HepG2 (cell line): ENCODE data around the gene MAN2C1. TPM values are rescaled to one million over a fixed set of nuclear protein-coding genes. Genes with fewer than 3 reads are reported as not detected.

Experiments
- GATA4 ChIP-seq: sonication (generic); IDR thresholded peaks from 2 replicates; pipeline ENCODE4 v1.6.1; 2016; ENCODE audit warnings: antibody characterized with exemption, low read depth, borderline replicate concordance
- KDM1A ChIP-seq: IDR thresholded peaks from 2 replicates; pipeline ENCODE4 v1.6.1; 2016; ENCODE audit warnings: missing compliant biosample characterization
- KDM3A ChIP-seq: IDR thresholded peaks from 2 replicates; pipeline ENCODE4 v1.6.1; 2018; ENCODE audit warnings: low read depth, missing compliant biosample characterization
- SALL1 ChIP-seq: sonication (generic); formaldehyde crosslinking; IDR thresholded peaks from 2 replicates; pipeline ENCODE4 v1.8.0; 2022; ENCODE audit warnings: mild to moderate bottlenecking, missing genetic modification reagents
- STAG1 ChIP-seq: sonication (generic); formaldehyde crosslinking; IDR thresholded peaks from 2 replicates; pipeline ENCODE4 v1.4.0; 2020; ENCODE audit warnings: missing genetic modification reagents
- TBL1XR1 ChIP-seq: fragments of 150-350 bp; IDR thresholded peaks from 2 replicates; pipeline ENCODE4 v1.6.1; 2014; ENCODE audit warnings: borderline replicate concordance, low read length; ENCODE audit not compliant: partially characterized antibody
- U2AF2 ChIP-seq: fragments of 200-400 bp; formaldehyde crosslinking; IDR thresholded peaks from 2 replicates; pipeline ENCODE4 v1.6.1; 2017; ENCODE audit warnings: low read depth, mild to moderate bottlenecking, low read length
- ZNF12 ChIP-seq: sonication (generic); formaldehyde crosslinking; IDR thresholded peaks from 2 replicates; pipeline ENCODE4 v1.5.0; 2020; ENCODE audit warnings: missing genetic modification reagents
- ZNF30 ChIP-seq: sonication (generic); formaldehyde crosslinking; IDR thresholded peaks from 2 replicates; pipeline ENCODE4 v1.5.0; 2020; ENCODE audit warnings: mild to moderate bottlenecking, missing genetic modification reagents
- ZNF549 ChIP-seq: sonication (generic); formaldehyde crosslinking; IDR thresholded peaks from 2 replicates; pipeline ENCODE4 v1.5.0; 2020; ENCODE audit warnings: missing genetic modification reagents
- ZNF569 ChIP-seq: sonication (generic); formaldehyde crosslinking; IDR thresholded peaks from 2 replicates; pipeline ENCODE4 v1.5.0; 2020; ENCODE audit warnings: mild to moderate bottlenecking, missing genetic modification reagents, moderate library complexity, borderline replicate concordance
- ZNF773 ChIP-seq: sonication (generic); formaldehyde crosslinking; IDR thresholded peaks from 2 replicates; pipeline ENCODE4 v1.4.0; 2020; ENCODE audit warnings: missing genetic modification reagents, borderline replicate concordance
- ZSCAN29 ChIP-seq: sonication (generic); formaldehyde crosslinking; conservative IDR thresholded peaks from 2 replicates; pipeline ENCODE4 v1.4.0; 2020; ENCODE audit warnings: mild to moderate bottlenecking, missing genetic modification reagents
- ZZZ3 ChIP-seq: sonication (generic); formaldehyde crosslinking; IDR thresholded peaks from 2 replicates; pipeline ENCODE4 v1.4.0; 2020; ENCODE audit warnings: missing genetic modification reagents, mild to moderate bottlenecking, borderline replicate concordance
- polyA plus RNA-seq, 8 experiments: library from polyadenylated mRNA; depleted of rRNA in 3 of 8; stranded (reverse) in 7 of 8; unstranded in 1 of 8; fragments of >200 nt; fragmentation: Illumina TruSeq in 4 of 8; extraction: Trizol in 4 of 8; gene quantifications; 2 replicates each; pipeline versions ENCODE4 v1.2.1 to v1.2.3, GENCODE V29; 2011 to 2016; ENCODE audit warnings: low read depth in 4 of 8, missing spikeins in 1 of 8, mixed read lengths in 1 of 8; ENCODE audit not compliant: insufficient read depth in 1 of 8
- total RNA-seq, 5 experiments: library from RNA; depleted of rRNA; stranded (reverse); fragments of >200 nt; fragmentation: Illumina TruSeq; extraction: Trizol; gene quantifications; 2 replicates each; pipeline ENCODE4 v1.2.3, GENCODE V29; 2016; ENCODE audit warnings: low read depth in 1 of 5
- TF ChIP-seq, protein P1 (sequence below): sonication (generic); formaldehyde crosslinking; IDR thresholded peaks from 2 replicates; pipeline ENCODE4 v1.4.0; 2020; ENCODE audit warnings: missing genetic modification reagents, mild to moderate bottlenecking, borderline replicate concordance
- TF ChIP-seq, protein P2 (sequence below): sonication (generic); formaldehyde crosslinking; IDR thresholded peaks from 2 replicates; pipeline ENCODE4 v1.4.0; 2020; ENCODE audit warnings: mild to moderate bottlenecking, missing genetic modification reagents
- TF ChIP-seq, protein P3 (sequence below): sonication (generic); formaldehyde crosslinking; IDR thresholded peaks from 2 replicates; pipeline ENCODE4 v1.5.1; 2020; ENCODE audit warnings: mild to moderate bottlenecking, missing genetic modification reagents, borderline replicate concordance
- TF ChIP-seq, protein P4 (sequence below): sonication (generic); formaldehyde crosslinking; IDR thresholded peaks from 2 replicates; pipeline ENCODE4 v1.4.0; 2020; ENCODE audit warnings: missing genetic modification reagents
- TF ChIP-seq, protein P5 (sequence below): sonication (generic); formaldehyde crosslinking; IDR thresholded peaks from 2 replicates; pipeline ENCODE4 v1.4.0; 2020; ENCODE audit warnings: missing genetic modification reagents
- TF ChIP-seq, protein P6 (sequence below): sonication (generic); formaldehyde crosslinking; IDR thresholded peaks from 2 replicates; pipeline ENCODE4 v1.8.0; 2022; ENCODE audit warnings: mild to moderate bottlenecking, missing genetic modification reagents, moderate library complexity

MAN2C1 gene
- total and polyA plus RNA-seq, 2 of the 13 experiments (the other 11 are each of a cell fraction or from before 2014, with no cell fraction given) = 62.6 to 71.0 TPM

DNA sequence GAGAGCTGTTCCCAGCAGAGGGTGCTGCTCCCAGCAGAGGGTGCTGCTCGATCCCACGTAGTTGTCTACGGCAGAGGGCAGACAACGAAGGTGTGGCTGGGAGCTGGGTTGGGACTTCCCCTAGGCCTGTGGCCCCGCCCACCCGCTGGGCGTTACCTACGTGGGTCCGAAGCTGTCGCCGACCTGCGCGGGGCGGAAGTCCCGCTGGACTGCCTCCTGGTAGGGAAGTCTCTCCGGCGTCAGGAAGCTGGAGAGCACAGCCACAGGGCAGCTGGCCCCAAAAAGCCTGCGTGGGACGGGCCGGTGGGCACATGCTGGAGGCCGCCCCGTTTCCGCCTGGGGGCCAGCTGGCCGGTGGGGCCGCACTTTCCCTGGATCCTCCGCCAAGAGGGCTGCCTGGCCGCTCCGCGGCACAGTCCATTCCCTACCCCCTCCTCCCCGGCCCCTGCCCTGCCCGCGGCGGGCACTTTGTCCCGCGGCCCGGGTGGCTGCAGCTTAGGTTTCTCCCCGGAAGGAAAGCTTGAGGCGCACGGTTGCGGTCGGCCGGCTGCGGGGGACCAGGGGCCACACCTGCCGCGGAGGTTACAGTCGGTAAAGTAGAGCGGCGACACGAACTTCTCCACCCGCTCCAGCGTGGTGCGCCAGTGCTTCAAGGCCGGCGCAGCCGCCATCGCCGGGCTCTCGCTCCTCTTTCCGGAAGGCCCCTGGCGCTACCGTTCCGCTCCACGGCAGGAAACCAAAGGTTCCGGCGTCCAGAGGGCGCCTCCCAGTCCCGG, at the start of gene MAN2C1 (continued):
- TF ChIP-seq ZNF30 (CRISPR knock-in tag) (peak; percentile 61; the same call in 1 of the 2 replicates), U2AF2 (no peak), ZSCAN29 (no peak), TBL1XR1 (peak; percentile 84), ZZZ3 (CRISPR knock-in tag) (peak; percentile 58; the same call in 1 of the 2 replicates), STAG1 (CRISPR knock-in tag) (peak; percentile 78), ZNF773 (CRISPR knock-in tag) (no peak; the same call in 1 of the 2 replicates), ZNF12 (CRISPR knock-in tag) (no peak; the same call in 1 of the 2 replicates), ZNF569 (CRISPR knock-in tag) (no peak), SALL1 (CRISPR knock-in tag) (peak; percentile 82), KDM1A (CRISPR knock-in tag) (peak; percentile 34; the same call in 1 of the 2 replicates), KDM3A (peak; percentile 75; the same call in 1 of the 2 replicates), GATA4 (peak; percentile 44; the same call in 1 of the 2 replicates), ZNF549 (CRISPR knock-in tag) (no peak)
- TF ChIP-seq, protein P1, sequence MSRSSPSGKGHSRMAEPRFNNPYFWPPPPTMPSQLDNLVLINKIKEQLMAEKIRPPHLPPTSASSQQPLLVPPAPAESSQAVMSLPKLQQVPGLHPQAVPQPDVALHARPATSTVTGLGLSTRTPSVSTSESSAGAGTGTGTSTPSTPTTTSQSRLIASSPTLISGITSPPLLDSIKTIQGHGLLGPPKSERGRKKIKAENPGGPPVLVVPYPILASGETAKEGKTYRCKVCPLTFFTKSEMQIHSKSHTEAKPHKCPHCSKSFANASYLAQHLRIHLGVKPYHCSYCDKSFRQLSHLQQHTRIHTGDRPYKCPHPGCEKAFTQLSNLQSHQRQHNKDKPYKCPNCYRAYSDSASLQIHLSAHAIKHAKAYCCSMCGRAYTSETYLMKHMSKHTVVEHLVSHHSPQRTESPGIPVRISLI (CRISPR knock-in tag) = 0 out of 2 replicates have a peak, but pooled peaks have one; percentile 4
- TF ChIP-seq, protein P2, sequence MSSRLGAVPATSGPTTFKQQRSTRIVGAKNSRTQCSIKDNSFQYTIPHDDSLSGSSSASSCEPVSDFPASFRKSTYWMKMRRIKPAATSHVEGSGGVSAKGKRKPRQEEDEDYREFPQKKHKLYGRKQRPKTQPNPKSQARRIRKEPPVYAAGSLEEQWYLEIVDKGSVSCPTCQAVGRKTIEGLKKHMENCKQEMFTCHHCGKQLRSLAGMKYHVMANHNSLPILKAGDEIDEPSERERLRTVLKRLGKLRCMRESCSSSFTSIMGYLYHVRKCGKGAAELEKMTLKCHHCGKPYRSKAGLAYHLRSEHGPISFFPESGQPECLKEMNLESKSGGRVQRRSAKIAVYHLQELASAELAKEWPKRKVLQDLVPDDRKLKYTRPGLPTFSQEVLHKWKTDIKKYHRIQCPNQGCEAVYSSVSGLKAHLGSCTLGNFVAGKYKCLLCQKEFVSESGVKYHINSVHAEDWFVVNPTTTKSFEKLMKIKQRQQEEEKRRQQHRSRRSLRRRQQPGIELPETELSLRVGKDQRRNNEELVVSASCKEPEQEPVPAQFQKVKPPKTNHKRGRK (CRISPR knock-in tag) = no peak
- TF ChIP-seq, protein P3, sequence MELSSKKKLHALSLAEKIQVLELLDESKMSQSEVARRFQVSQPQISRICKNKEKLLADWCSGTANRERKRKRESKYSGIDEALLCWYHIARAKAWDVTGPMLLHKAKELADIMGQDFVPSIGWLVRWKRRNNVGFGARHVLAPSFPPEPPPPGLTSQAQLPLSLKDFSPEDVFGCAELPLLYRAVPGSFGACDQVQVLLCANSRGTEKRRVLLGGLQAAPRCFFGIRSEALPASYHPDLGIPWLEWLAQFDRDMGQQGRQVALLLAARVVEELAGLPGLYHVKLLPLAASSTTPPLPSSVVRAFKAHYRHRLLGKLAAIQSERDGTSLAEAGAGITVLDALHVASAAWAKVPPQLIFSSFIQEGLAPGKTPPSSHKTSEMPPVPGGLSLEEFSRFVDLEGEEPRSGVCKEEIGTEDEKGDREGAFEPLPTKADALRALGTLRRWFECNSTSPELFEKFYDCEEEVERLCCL (CRISPR knock-in tag) = no peak
- TF ChIP-seq, protein P4, sequence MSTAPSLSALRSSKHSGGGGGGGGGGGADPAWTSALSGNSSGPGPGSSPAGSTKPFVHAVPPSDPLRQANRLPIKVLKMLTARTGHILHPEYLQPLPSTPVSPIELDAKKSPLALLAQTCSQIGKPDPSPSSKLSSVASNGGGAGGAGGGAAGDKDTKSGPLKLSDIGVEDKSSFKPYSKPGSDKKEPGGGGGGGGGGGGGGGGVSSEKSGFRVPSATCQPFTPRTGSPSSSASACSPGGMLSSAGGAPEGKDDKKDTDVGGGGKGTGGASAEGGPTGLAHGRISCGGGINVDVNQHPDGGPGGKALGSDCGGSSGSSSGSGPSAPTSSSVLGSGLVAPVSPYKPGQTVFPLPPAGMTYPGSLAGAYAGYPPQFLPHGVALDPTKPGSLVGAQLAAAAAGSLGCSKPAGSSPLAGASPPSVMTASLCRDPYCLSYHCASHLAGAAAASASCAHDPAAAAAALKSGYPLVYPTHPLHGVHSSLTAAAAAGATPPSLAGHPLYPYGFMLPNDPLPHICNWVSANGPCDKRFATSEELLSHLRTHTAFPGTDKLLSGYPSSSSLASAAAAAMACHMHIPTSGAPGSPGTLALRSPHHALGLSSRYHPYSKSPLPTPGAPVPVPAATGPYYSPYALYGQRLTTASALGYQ = peak; percentile 81; the same call in 1 of the 2 replicates
- TF ChIP-seq, protein P5, sequence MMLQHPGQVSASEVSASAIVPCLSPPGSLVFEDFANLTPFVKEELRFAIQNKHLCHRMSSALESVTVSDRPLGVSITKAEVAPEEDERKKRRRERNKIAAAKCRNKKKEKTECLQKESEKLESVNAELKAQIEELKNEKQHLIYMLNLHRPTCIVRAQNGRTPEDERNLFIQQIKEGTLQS = no peak
- TF ChIP-seq, protein P6, sequence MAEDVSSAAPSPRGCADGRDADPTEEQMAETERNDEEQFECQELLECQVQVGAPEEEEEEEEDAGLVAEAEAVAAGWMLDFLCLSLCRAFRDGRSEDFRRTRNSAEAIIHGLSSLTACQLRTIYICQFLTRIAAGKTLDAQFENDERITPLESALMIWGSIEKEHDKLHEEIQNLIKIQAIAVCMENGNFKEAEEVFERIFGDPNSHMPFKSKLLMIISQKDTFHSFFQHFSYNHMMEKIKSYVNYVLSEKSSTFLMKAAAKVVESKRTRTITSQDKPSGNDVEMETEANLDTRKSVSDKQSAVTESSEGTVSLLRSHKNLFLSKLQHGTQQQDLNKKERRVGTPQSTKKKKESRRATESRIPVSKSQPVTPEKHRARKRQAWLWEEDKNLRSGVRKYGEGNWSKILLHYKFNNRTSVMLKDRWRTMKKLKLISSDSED = no peak
